GM23338 (cell line): ENCODE measurements around the gene LDLRAD2. TPM values are rescaled to one million over a fixed set of nuclear protein-coding genes. Genes with fewer than 3 reads are reported as not detected.

Experiments used
- CREB1 ChIP-seq: fragments of 250-450 bp; sonication (Bioruptor Pico); IDR thresholded peaks from 2 replicates; pipeline ENCODE4 v1.5.0; 2020; ENCODE audit warnings: low read depth, mild to moderate bottlenecking, moderate library complexity
- EZH2phosphoT487 ChIP-seq: fragments of 200-600 bp; sonication (generic); IDR thresholded peaks from one replicate; pipeline ENCODE4 v1.8.1; 2018; ENCODE audit warnings: antibody characterized with exemption; ENCODE audit not compliant: unreplicated experiment
- POLR2AphosphoS5 ChIP-seq: IDR thresholded peaks from 2 replicates; pipeline ENCODE4 v1.6.1; 2016; ENCODE audit warnings: antibody characterized with exemption, low read depth
- STAT1 ChIP-seq: IDR thresholded peaks from one replicate; pipeline ENCODE4 v1.6.1; 2016; ENCODE audit warnings: antibody characterized with exemption; ENCODE audit not compliant: unreplicated experiment
- ZNF331 ChIP-seq: fragments of 250-450 bp; sonication (Bioruptor Pico); IDR thresholded peaks from 2 replicates; pipeline ENCODE4 v1.5.0; 2020; ENCODE audit warnings: low read depth, mild to moderate bottlenecking, moderate library complexity
- polyA plus RNA-seq: library from polyadenylated mRNA; unstranded; fragments of >200 nt; fragmentation: Nextera tagmentation; extraction: Ambion mirVana; gene quantifications from 2 replicates; pipeline ENCODE4 v1.2.1, GENCODE V29; 2016
- total RNA-seq: library from RNA; depleted of rRNA; stranded (reverse); fragments of >200 nt; shearing (Covaris generic); gene quantifications from 2 replicates; pipeline ENCODE4 v1.2.3, GENCODE V29; 2014
- TF ChIP-seq, protein P1 (sequence below): fragments of 250-450 bp; sonication (Bioruptor Pico); IDR thresholded peaks from 2 replicates; pipeline ENCODE4 v1.5.0; 2020; ENCODE audit warnings: mild to moderate bottlenecking, moderate library complexity
- TF ChIP-seq, protein P2 (sequence below): IDR thresholded peaks from 2 replicates; pipeline ENCODE4 v1.6.1; 2016; ENCODE audit warnings: antibody characterized with exemption
- TF ChIP-seq, protein P3 (sequence below): IDR thresholded peaks from one replicate; pipeline ENCODE4 v1.6.1; 2018; ENCODE audit warnings: antibody characterized with exemption; ENCODE audit not compliant: unreplicated experiment

LDLRAD2 gene
- total and polyA plus RNA-seq, 2 experiments from 2014 or later: 1.6 to 5.8 TPM

DNA sequence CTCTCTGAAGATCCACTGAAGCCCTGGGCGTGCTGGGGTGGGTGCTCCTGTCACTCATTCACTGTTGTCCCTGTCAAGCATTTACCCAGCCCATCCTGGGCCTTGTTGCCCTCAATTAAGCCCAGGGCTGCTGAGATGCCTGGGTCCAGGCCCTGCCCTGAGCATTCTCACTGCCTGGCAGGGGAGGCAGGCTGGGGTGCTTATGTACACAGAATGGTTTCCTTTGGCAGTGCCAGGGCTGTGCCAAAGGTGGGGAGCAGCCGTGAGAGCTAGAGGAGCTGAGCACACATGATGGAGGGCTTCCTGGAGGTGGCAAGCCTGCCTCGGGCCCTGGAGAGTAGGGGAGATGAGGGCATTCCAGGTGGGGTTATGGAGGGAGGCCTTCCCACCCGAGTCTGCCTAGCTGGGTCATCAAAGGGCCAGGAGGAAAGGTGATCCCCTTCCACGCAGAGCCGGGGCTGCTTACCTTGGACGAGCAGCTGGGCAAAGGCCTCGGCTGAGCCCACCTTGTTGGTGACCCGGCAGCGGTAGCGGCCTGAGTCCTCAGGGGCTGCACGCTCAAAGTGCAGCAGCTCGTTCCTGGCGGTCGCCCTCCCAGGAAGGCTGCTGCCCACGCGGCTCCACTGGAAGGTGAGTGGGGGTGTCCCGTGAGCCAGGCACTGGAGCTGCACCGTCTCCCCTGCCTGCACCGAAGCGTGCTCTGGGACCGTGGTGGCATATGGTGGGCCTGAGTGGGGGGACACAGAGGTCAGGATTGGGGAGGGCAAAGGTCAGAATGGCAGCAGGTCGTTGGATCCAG lies 26.5 kb downstream of the LDLRAD2 start (continued):
- TF ChIP-seq, protein P1, sequence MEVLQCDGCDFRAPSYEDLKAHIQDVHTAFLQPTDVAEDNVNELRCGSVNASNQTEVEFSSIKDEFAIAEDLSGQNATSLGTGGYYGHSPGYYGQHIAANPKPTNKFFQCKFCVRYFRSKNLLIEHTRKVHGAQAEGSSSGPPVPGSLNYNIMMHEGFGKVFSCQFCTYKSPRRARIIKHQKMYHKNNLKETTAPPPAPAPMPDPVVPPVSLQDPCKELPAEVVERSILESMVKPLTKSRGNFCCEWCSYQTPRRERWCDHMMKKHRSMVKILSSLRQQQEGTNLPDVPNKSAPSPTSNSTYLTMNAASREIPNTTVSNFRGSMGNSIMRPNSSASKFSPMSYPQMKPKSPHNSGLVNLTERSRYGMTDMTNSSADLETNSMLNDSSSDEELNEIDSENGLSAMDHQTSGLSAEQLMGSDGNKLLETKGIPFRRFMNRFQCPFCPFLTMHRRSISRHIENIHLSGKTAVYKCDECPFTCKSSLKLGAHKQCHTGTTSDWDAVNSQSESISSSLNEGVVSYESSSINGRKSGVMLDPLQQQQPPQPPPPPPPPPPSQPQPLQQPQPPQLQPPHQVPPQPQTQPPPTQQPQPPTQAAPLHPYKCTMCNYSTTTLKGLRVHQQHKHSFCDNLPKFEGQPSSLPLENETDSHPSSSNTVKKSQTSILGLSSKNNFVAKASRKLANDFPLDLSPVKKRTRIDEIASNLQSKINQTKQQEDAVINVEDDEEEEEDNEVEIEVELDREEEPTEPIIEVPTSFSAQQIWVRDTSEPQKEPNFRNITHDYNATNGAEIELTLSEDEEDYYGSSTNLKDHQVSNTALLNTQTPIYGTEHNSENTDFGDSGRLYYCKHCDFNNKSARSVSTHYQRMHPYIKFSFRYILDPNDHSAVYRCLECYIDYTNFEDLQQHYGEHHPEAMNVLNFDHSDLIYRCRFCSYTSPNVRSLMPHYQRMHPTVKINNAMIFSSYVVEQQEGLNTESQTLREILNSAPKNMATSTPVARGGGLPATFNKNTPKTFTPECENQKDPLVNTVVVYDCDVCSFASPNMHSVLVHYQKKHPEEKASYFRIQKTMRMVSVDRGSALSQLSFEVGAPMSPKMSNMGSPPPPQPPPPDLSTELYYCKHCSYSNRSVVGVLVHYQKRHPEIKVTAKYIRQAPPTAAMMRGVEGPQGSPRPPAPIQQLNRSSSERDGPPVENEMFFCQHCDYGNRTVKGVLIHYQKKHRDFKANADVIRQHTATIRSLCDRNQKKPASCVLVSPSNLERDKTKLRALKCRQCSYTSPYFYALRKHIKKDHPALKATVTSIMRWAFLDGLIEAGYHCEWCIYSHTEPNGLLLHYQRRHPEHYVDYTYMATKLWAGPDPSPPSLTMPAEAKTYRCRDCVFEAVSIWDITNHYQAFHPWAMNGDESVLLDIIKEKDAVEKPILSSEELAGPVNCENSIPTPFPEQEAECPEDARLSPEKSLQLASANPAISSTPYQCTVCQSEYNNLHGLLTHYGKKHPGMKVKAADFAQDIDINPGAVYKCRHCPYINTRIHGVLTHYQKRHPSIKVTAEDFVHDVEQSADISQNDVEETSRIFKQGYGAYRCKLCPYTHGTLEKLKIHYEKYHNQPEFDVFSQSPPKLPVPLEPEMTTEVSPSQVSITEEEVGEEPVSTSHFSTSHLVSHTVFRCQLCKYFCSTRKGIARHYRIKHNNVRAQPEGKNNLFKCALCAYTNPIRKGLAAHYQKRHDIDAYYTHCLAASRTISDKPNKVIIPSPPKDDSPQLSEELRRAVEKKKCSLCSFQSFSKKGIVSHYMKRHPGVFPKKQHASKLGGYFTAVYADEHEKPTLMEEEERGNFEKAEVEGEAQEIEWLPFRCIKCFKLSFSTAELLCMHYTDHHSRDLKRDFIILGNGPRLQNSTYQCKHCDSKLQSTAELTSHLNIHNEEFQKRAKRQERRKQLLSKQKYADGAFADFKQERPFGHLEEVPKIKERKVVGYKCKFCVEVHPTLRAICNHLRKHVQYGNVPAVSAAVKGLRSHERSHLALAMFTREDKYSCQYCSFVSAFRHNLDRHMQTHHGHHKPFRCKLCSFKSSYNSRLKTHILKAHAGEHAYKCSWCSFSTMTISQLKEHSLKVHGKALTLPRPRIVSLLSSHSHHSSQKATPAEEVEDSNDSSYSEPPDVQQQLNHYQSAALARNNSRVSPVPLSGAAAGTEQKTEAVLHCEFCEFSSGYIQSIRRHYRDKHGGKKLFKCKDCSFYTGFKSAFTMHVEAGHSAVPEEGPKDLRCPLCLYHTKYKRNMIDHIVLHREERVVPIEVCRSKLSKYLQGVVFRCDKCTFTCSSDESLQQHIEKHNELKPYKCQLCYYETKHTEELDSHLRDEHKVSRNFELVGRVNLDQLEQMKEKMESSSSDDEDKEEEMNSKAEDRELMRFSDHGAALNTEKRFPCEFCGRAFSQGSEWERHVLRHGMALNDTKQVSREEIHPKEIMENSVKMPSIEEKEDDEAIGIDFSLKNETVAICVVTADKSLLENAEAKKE: no peak
- TF ChIP-seq, protein P2, sequence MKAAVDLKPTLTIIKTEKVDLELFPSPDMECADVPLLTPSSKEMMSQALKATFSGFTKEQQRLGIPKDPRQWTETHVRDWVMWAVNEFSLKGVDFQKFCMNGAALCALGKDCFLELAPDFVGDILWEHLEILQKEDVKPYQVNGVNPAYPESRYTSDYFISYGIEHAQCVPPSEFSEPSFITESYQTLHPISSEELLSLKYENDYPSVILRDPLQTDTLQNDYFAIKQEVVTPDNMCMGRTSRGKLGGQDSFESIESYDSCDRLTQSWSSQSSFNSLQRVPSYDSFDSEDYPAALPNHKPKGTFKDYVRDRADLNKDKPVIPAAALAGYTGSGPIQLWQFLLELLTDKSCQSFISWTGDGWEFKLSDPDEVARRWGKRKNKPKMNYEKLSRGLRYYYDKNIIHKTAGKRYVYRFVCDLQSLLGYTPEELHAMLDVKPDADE: no peak
- TF ChIP-seq EZH2phosphoT487: no peak
- TF ChIP-seq, protein P3, sequence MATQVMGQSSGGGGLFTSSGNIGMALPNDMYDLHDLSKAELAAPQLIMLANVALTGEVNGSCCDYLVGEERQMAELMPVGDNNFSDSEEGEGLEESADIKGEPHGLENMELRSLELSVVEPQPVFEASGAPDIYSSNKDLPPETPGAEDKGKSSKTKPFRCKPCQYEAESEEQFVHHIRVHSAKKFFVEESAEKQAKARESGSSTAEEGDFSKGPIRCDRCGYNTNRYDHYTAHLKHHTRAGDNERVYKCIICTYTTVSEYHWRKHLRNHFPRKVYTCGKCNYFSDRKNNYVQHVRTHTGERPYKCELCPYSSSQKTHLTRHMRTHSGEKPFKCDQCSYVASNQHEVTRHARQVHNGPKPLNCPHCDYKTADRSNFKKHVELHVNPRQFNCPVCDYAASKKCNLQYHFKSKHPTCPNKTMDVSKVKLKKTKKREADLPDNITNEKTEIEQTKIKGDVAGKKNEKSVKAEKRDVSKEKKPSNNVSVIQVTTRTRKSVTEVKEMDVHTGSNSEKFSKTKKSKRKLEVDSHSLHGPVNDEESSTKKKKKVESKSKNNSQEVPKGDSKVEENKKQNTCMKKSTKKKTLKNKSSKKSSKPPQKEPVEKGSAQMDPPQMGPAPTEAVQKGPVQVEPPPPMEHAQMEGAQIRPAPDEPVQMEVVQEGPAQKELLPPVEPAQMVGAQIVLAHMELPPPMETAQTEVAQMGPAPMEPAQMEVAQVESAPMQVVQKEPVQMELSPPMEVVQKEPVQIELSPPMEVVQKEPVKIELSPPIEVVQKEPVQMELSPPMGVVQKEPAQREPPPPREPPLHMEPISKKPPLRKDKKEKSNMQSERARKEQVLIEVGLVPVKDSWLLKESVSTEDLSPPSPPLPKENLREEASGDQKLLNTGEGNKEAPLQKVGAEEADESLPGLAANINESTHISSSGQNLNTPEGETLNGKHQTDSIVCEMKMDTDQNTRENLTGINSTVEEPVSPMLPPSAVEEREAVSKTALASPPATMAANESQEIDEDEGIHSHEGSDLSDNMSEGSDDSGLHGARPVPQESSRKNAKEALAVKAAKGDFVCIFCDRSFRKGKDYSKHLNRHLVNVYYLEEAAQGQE: no peak
- TF ChIP-seq STAT1: no peak
- no peak for TF ChIP-seq CREB1 (CRISPR knock-in tag)
- TF ChIP-seq ZNF331 (CRISPR knock-in tag): no peak
- no peak for TF ChIP-seq POLR2AphosphoS5
